ENCODE measurements around the gene SMYD3. TPM values are rescaled to one million over a fixed set of nuclear protein-coding genes. Genes with fewer than 3 reads are reported as not detected.

Gene SMYD3
- total RNA-seq, 1 donor from 2014 or later: 29.3 TPM

- Mint-ChIP-seq H3K27me3 (ENCODE audit: low read depth) (no peaks in the 10 kb centered on the region), H3K36me3 (ENCODE audit: low read depth) (no peaks in the 10 kb centered on the region), H3K9me3 (ENCODE audit: low read depth) (no peaks in the 10 kb centered on the region), H3K27ac (ENCODE audit: unreplicated experiment) (no peak overlapping the region), H3K4me1 (ENCODE audit: low read depth) (peaks cover 8% of the 10 kb centered on the region), H3K4me3 (ENCODE audit: unreplicated experiment) (no peak overlapping the region)
- TF ChIP-seq CTCF (IDR thresholded peaks at IDR 0.05): peak; percentile 83
- DNase-seq (ENCODE audit: low spot score): no peak
Measured at GRCh38 chr1:246117066-246117791, 389.9 kb downstream of the SMYD3 start.

GRCh38 chr1:246114369-246114768 lies 392.7 kb downstream of the SMYD3 start:
- no peaks in the 10 kb centered on the region for H3K27me3 Mint-ChIP-seq (ENCODE audit: low read depth)
- no peaks in the 10 kb centered on the region for H3K9me3 Mint-ChIP-seq (ENCODE audit: low read depth)
- no peak overlapping the region for H3K4me3 Mint-ChIP-seq (ENCODE audit: unreplicated experiment)
- H3K4me1 Mint-ChIP-seq (ENCODE audit: low read depth): peaks cover 21% of the 10 kb centered on the region
- no peak for TF ChIP-seq CTCF (IDR thresholded peaks at IDR 0.05)
- H3K27ac Mint-ChIP-seq (ENCODE audit: unreplicated experiment): no peak overlapping the region
- no peaks in the 10 kb centered on the region for H3K36me3 Mint-ChIP-seq (ENCODE audit: low read depth)
- no peak for DNase-seq (ENCODE audit: low spot score)

GRCh38 chr1:246113555-246114095 lies 393.5 kb downstream of the SMYD3 start:
- no peak for DNase-seq (ENCODE audit: low spot score)
- no peaks in the 10 kb centered on the region for H3K36me3 Mint-ChIP-seq (ENCODE audit: low read depth)
- H3K27me3 Mint-ChIP-seq (ENCODE audit: low read depth): no peaks in the 10 kb centered on the region
- H3K4me1 Mint-ChIP-seq (ENCODE audit: low read depth): peaks cover 24% of the 10 kb centered on the region
- no peak for TF ChIP-seq CTCF (IDR thresholded peaks at IDR 0.05)
- H3K9me3 Mint-ChIP-seq (ENCODE audit: low read depth): no peaks in the 10 kb centered on the region
- no peak overlapping the region for H3K27ac Mint-ChIP-seq (ENCODE audit: unreplicated experiment)
- no peak overlapping the region for H3K4me3 Mint-ChIP-seq (ENCODE audit: unreplicated experiment)

GRCh38 chr1:246111570-246111969 lies 395.5 kb downstream of the SMYD3 start:
- no peak for TF ChIP-seq CTCF (IDR thresholded peaks at IDR 0.05)
- peaks cover 28% of the 10 kb centered on the region for H3K4me1 Mint-ChIP-seq (ENCODE audit: low read depth)
- no peak overlapping the region for H3K4me3 Mint-ChIP-seq (ENCODE audit: unreplicated experiment)
- no peaks in the 10 kb centered on the region for H3K27me3 Mint-ChIP-seq (ENCODE audit: low read depth)
- no peaks in the 10 kb centered on the region for H3K9me3 Mint-ChIP-seq (ENCODE audit: low read depth)
- no peaks in the 10 kb centered on the region for H3K36me3 Mint-ChIP-seq (ENCODE audit: low read depth)
- no peak overlapping the region for H3K27ac Mint-ChIP-seq (ENCODE audit: unreplicated experiment)
- no peak for DNase-seq (ENCODE audit: low spot score)

GRCh38 chr1:246110343-246111219 lies 396.5 kb downstream of the SMYD3 start:
- Mint-ChIP-seq H3K4me3 (ENCODE audit: unreplicated experiment) (no peak overlapping the region), H3K27ac (ENCODE audit: unreplicated experiment) (peak overlapping the region; percentile 71), H3K27me3 (ENCODE audit: low read depth) (no peaks in the 10 kb centered on the region), H3K9me3 (ENCODE audit: low read depth) (no peaks in the 10 kb centered on the region), H3K36me3 (ENCODE audit: low read depth) (no peaks in the 10 kb centered on the region), H3K4me1 (ENCODE audit: low read depth) (peaks cover 28% of the 10 kb centered on the region)
- no peak for TF ChIP-seq CTCF (IDR thresholded peaks at IDR 0.05)
- no peak for DNase-seq (ENCODE audit: low spot score)
